ENCODE results near the gene MYLK4. TPM values are rescaled to one million over a fixed set of nuclear protein-coding genes. Genes with fewer than 3 reads are reported as not detected.

The MYLK4 gene
- 0.32 TPM for polyA plus RNA-seq (2013, experiment 1 of 2; ENCODE audit: insufficient read length)
- polyA plus RNA-seq (2013, experiment 2 of 2; ENCODE audit: insufficient read length) = 0.24 TPM

DNA sequence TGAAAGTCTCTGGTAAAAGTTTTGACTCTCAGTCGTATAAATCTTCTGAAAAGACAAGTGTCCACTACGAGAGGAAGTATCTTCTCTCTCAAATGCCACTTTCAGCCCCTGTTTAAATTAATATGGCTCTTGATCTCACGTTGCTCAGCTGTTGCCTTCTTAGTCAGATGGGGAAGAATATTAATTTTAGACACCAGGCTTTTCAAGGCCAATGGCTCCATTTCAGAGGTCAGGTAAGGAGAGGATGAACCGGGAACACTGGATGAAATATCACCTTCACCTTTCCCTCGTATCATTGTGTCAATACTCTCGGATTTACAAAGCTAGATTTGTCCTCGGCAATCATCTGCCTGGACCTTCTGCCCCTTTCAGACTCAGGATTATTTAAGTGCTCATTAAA is at the start of gene MYLK4:
MYLK4 (minus strand) TSS at position 91 of the 400 bp plus-strand sequence. CDS start 1,628 bp downstream, outside the sequence.
- no peak for DNase-seq

DNA sequence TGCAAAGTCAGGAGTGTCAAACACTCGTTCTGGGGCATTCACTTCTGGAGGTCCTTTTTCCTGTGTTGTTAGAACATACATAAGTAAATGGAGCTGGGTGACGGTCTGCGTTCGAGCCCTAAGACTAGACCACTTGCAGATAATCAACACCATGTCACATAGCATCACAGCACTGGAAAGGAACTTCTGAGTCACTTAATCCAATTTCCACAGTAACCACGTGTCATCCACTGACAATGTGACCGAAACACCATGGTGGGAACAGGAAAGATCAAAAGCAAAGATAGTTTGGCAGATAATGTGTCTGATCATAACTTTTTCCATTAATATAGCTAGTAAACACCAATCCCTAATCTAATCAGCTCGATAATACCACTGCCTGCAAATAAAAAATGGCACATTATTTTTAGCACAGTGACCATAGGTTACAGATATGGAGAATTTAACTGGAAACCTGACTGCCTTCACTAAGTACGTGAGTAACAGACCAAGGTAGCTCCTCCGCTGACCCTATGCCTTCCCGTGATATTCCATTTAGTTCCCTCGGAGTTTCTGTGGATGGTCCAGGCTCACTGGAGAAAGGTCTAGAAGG is 49.3 kb upstream of the MYLK4 start:
- peak; percentile 24 for DNase-seq

GRCh38 chr6:2798586-2799134 is 47.9 kb upstream of the MYLK4 start:
- no peak for DNase-seq

GRCh38 chr6:2797564-2798031 is 46.9 kb upstream of the MYLK4 start:
- DNase-seq = no peak

DNA sequence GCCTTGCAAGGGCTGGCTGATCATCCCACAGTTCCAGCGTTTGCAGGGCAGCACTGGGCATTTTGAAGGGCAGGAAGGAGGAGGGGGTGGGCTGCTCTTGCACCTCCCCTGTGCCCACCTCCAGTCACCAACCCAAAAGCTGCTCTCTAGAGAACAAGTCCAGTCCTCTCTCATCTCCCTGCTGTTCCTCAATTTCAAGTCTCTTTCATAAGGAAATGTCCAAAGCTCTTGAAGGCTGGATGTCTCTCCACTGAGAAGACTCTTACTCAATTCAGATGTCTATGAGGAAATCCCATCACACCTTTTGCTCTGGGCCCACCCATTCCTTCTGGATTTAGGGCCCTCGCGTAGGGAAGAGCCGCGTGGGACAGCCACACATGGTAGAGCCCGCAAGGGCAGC is 46.1 kb upstream of the MYLK4 start:
- no peak for DNase-seq

DNA sequence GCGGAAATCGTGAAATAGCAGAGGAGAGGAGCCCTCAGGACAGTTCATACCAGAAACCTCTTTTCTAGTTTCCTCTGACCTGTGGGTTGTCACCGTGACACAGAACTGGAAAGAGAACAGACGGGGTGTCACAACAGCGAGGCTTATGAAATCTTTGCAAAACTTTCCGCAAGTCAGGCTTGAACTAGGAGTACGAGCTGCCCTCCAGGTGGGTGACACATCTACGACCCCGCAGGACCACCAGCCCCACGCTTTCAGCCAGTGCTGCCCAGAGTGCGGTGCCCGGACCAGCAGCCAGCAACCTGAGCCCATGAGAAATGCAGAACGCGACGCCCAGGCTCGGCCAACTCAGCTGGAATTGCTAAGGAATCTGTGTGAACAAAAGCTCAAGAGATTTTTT is 45.2 kb upstream of the MYLK4 start:
- DNase-seq = no peak

DNA sequence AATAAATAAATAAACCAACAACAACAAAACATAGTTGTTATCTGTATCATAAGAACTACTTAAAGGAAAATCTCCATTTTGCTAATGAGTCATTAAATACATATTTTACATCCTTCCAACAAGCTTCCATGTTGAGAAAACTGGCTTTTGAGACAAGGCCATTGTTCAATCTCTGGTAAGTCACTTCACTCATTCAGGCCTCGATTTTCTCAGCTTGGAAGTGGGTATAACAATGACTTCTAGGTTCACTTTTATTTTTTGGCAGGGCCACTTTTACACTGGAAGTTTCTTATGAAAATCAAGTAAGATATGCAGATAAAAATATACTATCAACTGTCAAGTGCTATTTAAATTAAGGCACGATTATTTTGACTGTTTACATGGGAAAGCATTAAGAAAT is 44.4 kb upstream of the MYLK4 start:
- no peak for DNase-seq

DNA sequence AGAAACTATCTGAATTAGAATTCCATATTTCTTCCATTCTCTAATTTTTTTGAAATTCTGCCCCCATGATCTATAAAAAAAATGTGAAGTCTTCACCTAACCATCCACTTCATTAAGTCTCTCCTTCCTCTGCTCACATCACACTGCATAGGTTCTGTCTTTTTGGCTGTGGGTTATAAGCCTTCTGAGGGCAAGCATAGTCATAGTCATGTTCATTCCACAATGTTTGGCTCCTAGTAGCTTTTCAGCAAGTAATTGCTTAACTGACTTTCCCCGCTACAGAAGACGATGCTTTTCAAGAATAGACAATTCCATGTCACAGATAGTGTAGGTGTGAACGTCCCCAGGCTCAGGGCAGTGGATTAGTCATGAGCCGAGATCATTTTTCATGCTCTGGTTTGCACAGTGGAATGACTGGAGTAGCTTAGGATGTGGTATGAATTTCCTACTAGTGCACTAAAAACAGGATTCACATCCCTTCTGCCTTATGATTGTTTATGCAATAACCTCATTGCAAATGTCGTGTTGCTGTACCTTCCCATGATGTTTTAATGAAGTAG is 43.5 kb upstream of the MYLK4 start:
- DNase-seq = peak; percentile 53

DNA sequence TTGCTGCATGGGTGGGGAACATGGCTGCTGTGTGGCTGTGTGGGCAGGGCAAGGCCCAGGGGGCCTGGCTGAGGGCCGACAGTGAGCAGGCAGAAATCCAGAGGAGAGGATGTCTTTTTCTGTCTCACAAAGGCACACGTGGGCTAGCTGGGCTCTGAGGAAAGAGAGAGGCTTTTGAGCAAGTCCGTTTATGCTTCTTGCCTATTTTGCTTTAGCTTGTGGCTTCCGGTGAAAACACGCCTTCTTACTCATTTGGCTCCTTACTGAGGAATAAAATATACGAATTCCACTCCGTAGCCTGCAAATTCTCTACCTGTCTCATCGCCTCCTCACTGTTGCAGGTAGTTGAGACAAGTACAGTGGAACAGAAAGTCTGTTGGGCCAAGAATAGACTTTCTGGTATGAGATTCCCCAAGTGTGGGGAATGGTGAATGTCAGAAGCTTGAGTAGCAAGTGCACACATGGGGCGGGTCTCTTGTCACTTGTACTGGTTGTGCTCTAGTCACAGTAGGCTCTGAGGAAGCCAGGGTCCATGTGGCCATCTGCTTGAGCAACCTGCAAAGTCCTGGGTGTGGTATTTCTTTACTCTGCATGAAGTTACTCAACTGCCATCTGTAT is 42.9 kb upstream of the MYLK4 start:
- peak; percentile 22 for DNase-seq

DNA sequence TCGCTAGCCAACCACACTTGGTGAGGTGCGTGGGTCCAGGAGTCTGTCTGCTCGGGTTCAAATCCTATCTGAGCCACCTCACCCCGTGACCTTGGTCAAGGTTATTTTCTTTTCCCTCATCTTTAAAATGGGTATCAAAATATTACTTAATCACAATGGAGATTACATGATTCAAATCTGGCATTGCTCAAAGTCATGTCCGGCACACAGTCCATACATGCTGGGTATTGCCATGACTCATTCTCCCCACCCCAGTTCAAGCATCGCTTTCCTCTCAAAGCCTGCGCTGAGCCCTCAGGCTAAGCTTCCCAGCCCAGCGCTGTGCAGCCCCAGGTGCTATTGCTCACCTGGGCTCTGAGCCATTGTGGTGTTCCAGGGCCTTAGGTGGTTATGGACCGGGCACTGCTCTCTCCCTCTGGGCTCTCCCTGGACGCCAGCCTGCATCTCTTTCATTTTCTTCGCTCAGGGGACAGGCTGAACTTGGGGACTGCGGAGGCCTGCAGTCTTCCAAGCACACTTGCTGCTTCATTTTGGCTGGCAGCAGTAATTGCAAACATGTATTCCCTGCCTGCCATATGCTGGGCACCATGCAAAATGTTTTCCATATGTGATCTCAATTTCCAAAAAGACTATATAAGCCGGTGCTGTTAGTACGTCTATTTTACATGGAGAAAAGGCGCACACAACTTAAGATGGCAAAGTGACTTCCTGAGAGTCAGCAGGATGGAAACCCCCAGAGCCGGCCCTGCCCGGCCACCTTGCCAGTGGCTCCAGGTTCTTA is 41.8 kb upstream of the MYLK4 start:
- DNase-seq = peak; percentile 62

DNA sequence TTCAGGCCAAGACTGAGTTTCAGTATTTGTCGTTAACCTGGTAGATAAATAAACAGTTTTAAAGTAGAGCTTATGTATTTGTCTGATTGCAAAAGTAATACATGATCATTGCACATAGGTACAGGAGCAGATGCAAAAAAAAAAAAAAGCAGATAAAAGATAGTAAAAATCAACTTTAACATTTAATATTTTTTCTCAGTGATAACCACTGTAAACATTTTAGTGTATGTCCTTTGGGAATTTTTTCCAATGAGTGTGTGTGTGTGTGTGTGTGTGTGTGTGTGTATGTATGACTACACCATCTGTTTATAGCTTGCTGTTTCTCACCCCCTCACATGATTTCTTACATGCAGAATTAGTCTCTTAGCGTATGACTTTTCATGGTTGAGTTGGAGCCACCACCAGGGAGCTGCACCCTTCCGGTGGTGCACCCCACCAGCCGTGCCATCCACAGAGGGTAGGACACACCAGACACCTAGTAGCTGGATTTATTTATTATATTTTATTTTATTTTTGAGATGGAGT is 40.8 kb upstream of the MYLK4 start:
- no peak for DNase-seq

- DNase-seq = peak; percentile 85
Observed at GRCh38 chr6:2790588-2791449, 40.1 kb upstream of the MYLK4 start.

GRCh38 chr6:2786269-2786668 is 35.5 kb upstream of the MYLK4 start:
- DNase-seq = no peak

DNA sequence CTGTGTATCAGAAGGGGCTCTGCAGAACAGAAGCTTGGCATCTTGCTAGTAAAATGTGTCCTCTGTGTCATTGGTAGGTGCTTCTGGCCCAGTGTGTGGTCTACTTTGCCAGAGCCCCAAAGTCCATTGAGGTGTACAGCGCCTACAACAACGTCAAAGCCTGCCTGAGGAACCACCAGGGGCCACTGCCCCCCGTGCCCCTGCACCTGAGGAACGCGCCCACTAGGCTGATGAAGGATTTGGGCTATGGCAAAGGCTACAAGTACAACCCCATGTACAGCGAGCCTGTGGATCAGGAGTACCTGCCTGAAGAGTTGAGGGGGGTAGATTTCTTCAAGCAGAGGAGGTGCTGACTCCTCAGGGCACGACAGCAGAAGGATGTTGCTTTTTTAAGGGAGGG is 34.2 kb upstream of the MYLK4 start:
- no peak for DNase-seq

- no peak for DNase-seq
Observed at GRCh38 chr6:2784061-2784460, 33.3 kb upstream of the MYLK4 start.

GRCh38 chr6:2783188-2783963 is 32.7 kb upstream of the MYLK4 start:
- DNase-seq = no peak

- DNase-seq = no peak
Observed at GRCh38 chr6:2782825-2783187, 32.1 kb upstream of the MYLK4 start.

- no peak for DNase-seq
Observed at GRCh38 chr6:2782356-2782708, 31.6 kb upstream of the MYLK4 start.

GRCh38 chr6:2781685-2782355 is 31.1 kb upstream of the MYLK4 start:
- DNase-seq = no peak

DNA sequence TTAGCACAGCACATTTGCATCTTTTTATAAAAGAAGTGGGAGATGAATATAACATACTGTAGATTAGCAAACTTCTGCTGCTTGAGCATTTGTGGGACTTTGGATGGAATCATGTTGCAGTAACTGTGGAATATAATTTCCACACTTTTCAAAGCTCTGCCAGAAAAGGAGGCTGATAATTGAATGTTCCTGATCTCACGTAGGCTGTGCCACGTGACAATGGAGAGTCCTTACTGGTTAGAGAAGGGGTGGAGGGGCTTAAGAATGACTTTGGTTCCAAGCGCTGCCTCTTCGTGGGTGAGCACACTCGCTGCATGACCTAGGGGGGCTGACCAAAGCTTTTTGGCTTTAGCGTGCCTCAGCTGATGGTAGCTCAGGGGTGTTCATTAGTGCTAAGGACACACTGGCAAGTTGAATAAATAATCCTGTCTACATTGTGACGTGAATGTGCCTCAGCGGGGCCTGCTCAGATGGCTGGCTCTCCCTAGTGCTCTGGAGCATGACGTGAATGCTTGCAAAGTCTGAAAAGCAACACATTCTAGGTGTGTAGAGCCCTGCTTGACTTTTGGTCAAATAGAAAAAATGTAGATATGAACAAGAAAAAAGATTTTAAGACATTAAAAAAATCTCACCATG is 29.5 kb upstream of the MYLK4 start:
- DNase-seq = no peak
